Body of pancreas (tissue), 4 donors: Measurements from ENCODE around the gene SOX9. TPM values are rescaled to one million over a fixed set of nuclear protein-coding genes. Genes with fewer than 3 reads are reported as not detected.

Source experiments
- ATAC-seq: fragments of 150-250 bp; one replicate; pipeline ENCODE4 v1.9.1; 2016
- DNase-seq, 4 donors: peaks; one replicate each; pipeline ENCODE4 v3.0.0-alpha.2; 2019
- H3K27ac ChIP-seq, 4 donors: fragments of 200-600 bp; sonication (generic); 1 replicate in 3 of 4; 2 replicates in 1 of 4; pipeline versions ENCODE4 v1.5.1 to v1.6.1; 2016 to 2019; ENCODE audit warnings: mild to moderate bottlenecking in 1 of 4, mixed read lengths in 1 of 4, moderate library complexity in 1 of 4
- H3K27me3 ChIP-seq, 2 donors: fragments of 200-600 bp; sonication (generic); one replicate each; pipeline ENCODE4 v1.6.0; 2016; ENCODE audit warnings: mild to moderate bottlenecking in 1 of 2
- H3K36me3 ChIP-seq, 2 donors: fragments of 200-600 bp; sonication (generic); replicated peaks in 1 of 2; 2 replicates each; pipeline ENCODE4 v1.5.1; 2016; ENCODE audit warnings: low read depth in 2 of 2; ENCODE audit not compliant: insufficient read depth in 1 of 2
- H3K4me1 ChIP-seq: fragments of 200-600 bp; sonication (generic); one replicate; pipeline ENCODE4 v1.6.0; 2016
- H3K4me3 ChIP-seq, 2 donors: fragments of 200-600 bp; sonication (generic); 1 replicate in 1 of 2; 2 replicates in 1 of 2; pipeline ENCODE4 v1.5.1; 2016 to 2019
- H3K9me3 ChIP-seq, 3 donors: fragments of 200-600 bp; sonication (generic); 1 replicate in 2 of 3; 2 replicates in 1 of 3; pipeline ENCODE4 v1.5.1; 2016
- CTCF ChIP-seq, 7 experiments: fragments of 450-650 bp in 4 of 7; fragments of 200-600 bp in 3 of 7; sonication (generic) in 3 of 7; IDR thresholded peaks; one replicate each; pipeline ENCODE4 v1.5.1; 2016 to 2019; ENCODE audit warnings: antibody characterized with exemption in 7 of 7
- POLR2A ChIP-seq, 3 donors: fragments of 450-650 bp; IDR thresholded peaks; one replicate each; pipeline ENCODE4 v1.6.1; 2016; ENCODE audit warnings: antibody characterized with exemption in 3 of 3, mild to moderate bottlenecking in 2 of 3
- WGBS, 2 donors: methylation state at CpG; one replicate each; pipeline ENCODE4 v1.1.5; 2017; 5-methylcytosine and 5-hydroxymethylcytosine counted together
- intact Hi-C: fragments of 100-400 bp; cut with DNase I; formaldehyde crosslinking; loops from one replicate; pipeline ENCODE4 v1.15.1; 2023
- total RNA-seq, 2 donors: library from RNA; depleted of rRNA; stranded (reverse); fragments of >200 nt; gene quantifications; one replicate each; pipeline ENCODE4 v1.1.0, GENCODE V29; 2016

Gene SOX9
- total RNA-seq, 2 donors from 2014 or later = 35.8 to 47.5 TPM

DNA sequence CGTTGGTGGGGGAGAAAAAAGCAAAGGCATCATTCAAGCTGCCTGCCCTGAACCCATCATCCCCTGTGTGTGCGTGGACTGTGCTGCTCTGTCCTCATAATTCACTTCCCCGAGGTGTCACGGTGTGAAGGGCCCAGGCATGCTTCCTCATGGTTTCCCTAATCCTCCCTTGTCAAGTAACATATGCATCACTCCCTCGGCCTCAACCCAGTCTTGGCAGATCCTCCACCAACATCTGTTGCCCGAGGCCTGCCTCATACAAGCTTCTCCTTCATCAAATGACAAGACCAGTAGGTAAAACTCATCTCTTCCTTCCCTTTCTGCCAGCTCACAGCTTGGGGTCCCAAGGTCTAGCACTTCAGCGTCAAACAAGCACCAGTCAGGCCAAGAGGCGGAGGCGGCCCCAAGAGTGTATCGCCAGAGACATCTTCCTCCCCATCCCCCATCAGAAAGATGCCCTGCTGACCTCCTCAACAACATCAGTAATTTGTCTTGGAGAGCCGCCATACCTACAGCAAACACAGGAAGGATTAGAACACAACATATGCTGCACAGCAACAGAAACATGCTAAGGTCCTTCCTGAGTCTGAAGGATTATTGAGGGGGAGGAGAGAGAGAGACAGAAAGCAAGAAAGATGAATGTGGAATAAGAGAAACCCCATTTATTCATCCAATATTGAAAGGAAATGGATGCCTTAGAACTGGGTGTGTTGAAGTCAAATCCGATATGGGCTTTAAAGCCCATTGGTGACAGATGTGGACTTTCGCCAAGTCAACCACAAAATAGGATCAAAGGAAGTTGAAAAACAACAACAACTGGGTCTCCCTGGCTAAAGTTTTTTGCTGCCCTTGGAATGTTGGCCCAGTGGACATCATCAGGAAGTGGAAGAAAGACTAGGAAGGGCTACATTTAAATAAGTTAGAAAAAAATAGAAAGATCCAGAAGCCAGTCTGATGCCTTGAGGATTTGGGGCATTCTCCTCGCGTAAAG is 38.4 kb downstream of the SOX9 start:
- DNase-seq (no peak), ATAC-seq (no peak)
- no peak overlapping the region for H3K27ac ChIP-seq
- no peak overlapping the region for H3K4me3 ChIP-seq
- H3K9me3 ChIP-seq = no peaks in the 10 kb centered on the region
- no peaks in the 10 kb centered on the region for H3K36me3 ChIP-seq
- no peaks in the 10 kb centered on the region for H3K27me3 ChIP-seq
- intact Hi-C loops = no loop called here
- TF ChIP-seq CTCF (IDR thresholded peaks at IDR 0.05) = no peak
- TF ChIP-seq POLR2A (IDR thresholded peaks at IDR 0.05) = no peak
- no peaks in the 10 kb centered on the region for H3K4me1 ChIP-seq
- WGBS, 2 donors = 76 to 81% methylated on average over 15 of the region's 15 CpGs

DNA sequence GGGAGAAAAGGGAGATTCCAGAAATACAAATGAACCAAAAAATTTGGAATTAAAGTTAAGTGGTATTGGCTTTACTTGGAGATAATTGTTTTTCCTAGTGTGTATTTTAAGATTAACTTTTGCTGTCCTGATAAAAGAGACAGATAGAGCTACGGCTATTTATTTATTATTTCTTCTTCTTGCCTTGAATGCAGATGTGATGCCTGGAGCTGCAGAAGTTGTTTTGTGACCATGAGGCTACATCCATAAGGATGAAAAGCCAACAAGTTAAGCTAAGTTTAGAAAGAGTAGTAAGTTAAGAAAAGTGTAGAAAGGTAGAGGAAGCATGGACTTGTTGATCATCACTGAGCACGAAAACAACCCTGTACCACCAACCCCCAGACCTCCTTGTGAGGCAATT is 41.7 kb downstream of the SOX9 start:
- ATAC-seq = no peak
- WGBS, 2 donors = 66 to 76% methylated on average over 2 of the region's 2 CpGs
- intact Hi-C loops = no loop called here

DNA sequence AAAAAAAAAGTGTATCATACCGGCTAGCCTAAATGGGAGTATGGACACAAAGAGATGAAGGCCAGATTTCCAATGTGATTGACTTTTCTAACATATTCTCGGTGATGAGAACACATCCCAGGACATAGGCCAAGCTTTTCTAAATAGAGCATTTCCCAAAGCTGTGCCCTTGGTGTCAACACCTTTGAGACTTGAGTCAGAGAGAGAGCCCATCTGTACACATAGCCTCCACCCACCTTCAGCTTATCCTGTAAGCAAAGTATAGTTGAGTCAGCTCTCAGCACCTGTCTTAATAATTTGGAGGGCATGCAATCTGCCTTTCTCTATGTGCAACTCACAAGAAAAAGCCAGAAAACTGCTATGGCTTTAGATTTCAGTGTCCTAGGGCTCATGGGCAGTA is 42.7 kb downstream of the SOX9 start:
- 93 to 95% methylated on average over 2 of the region's 2 CpGs for WGBS, 2 donors
- Histone ChIP-seq H3K4me3 (no peak overlapping the region), H3K9me3 (no peaks in the 10 kb centered on the region), H3K27ac (no peak overlapping the region), H3K4me1 (no peaks in the 10 kb centered on the region), H3K27me3 (no peaks in the 10 kb centered on the region), H3K36me3 (no peaks in the 10 kb centered on the region)
- ATAC-seq (no peak), DNase-seq (no peak)
- TF ChIP-seq POLR2A (IDR thresholded peaks at IDR 0.05) (no peak), CTCF (IDR thresholded peaks at IDR 0.05) (no peak)
- intact Hi-C loops = no loop called here

More for the DNA sequence above, 41.7 kb downstream of the SOX9 start:
- H3K27ac ChIP-seq = no peak overlapping the region
- no peaks in the 10 kb centered on the region for H3K27me3 ChIP-seq
- TF ChIP-seq POLR2A (IDR thresholded peaks at IDR 0.05) (no peak), CTCF (IDR thresholded peaks at IDR 0.05) (no peak)
- no peaks in the 10 kb centered on the region for H3K4me1 ChIP-seq
- no peak overlapping the region for H3K4me3 ChIP-seq
- DNase-seq = no peak
- no peaks in the 10 kb centered on the region for H3K36me3 ChIP-seq
- H3K9me3 ChIP-seq = no peaks in the 10 kb centered on the region

- no peak overlapping the region for H3K4me3 ChIP-seq
- no peak overlapping the region for H3K27ac ChIP-seq
- no peak for ATAC-seq
- WGBS, 2 donors = 86 to 90% methylated on average over 3 of the region's 3 CpGs
- intact Hi-C loops = no loop called here
- H3K36me3 ChIP-seq = no peaks in the 10 kb centered on the region
- H3K9me3 ChIP-seq = no peaks in the 10 kb centered on the region
- DNase-seq = no peak
- H3K4me1 ChIP-seq = no peaks in the 10 kb centered on the region
- no peaks in the 10 kb centered on the region for H3K27me3 ChIP-seq
- TF ChIP-seq POLR2A (IDR thresholded peaks at IDR 0.05) (no peak), CTCF (IDR thresholded peaks at IDR 0.05) (no peak)
These were observed 43.4 kb downstream of the SOX9 start for GRCh38 chr17:72164158-72164739.
